Stimulated activated CD8-positive, alpha-beta memory T cell treated with anti-CD3 and anti-CD28 coated beads, Interleukin-12 subunit alpha, Interleukin-12 subunit beta, amount 100 ng/mL, for 24 hours (primary cell): ENCODE results near the gene LRRC61.

Experiments used
- DNase-seq: peaks from one replicate; pipeline ENCODE4 v3.0.0-alpha.2; 2020; ENCODE audit errors: extremely low read depth

Gene LRRC61

GRCh38 chr7:150332852-150333635 lies 9.9 kb downstream of the LRRC61 start:
- DNase-seq: no peak

GRCh38 chr7:150333659-150334058 lies 10.5 kb downstream of the LRRC61 start:
- DNase-seq: no peak

- DNase-seq: no peak
These were observed 11.0 kb downstream of the LRRC61 start for GRCh38 chr7:150334108-150334507.

GRCh38 chr7:150335108-150335773 lies 12.1 kb downstream of the LRRC61 start:
- no peak for DNase-seq

GRCh38 chr7:150335774-150336112 lies 12.6 kb downstream of the LRRC61 start:
- no peak for DNase-seq

- DNase-seq: no peak
These were observed 13.6 kb downstream of the LRRC61 start for GRCh38 chr7:150336746-150337145.

- no peak for DNase-seq
These were observed 14.0 kb downstream of the LRRC61 start for GRCh38 chr7:150337179-150337578.

- no peak for DNase-seq
These were observed 14.5 kb downstream of the LRRC61 start for GRCh38 chr7:150337659-150338081.

- DNase-seq: no peak
These were observed 15.1 kb downstream of the LRRC61 start for GRCh38 chr7:150338166-150338829.

GRCh38 chr7:150339409-150339809 lies 16.3 kb downstream of the LRRC61 start:
- DNase-seq: no peak

- no peak for DNase-seq
These were observed 17.0 kb downstream of the LRRC61 start for GRCh38 chr7:150340024-150340749.

GRCh38 chr7:150340875-150341262 lies 17.7 kb downstream of the LRRC61 start:
- no peak for DNase-seq

GRCh38 chr7:150341263-150342120 lies 18.3 kb downstream of the LRRC61 start, which contains the start of gene RARRES2:
Gene RARRES2 (minus strand): TSS chr7:150341629. CDS start chr7:150340609, 1,020 bp downstream.
- DNase-seq: no peak

- no peak for DNase-seq
These were observed 18.9 kb downstream of the LRRC61 start for GRCh38 chr7:150342121-150342408.

GRCh38 chr7:150343225-150343624 lies 20.1 kb downstream of the LRRC61 start:
- no peak for DNase-seq

- no peak for DNase-seq
These were observed 21.1 kb downstream of the LRRC61 start for GRCh38 chr7:150344299-150344698.

GRCh38 chr7:150345012-150345411 lies 21.9 kb downstream of the LRRC61 start:
- DNase-seq: no peak

GRCh38 chr7:150346922-150347321 lies 23.8 kb downstream of the LRRC61 start:
- no peak for DNase-seq

- DNase-seq: no peak
These were observed 28.5 kb downstream of the LRRC61 start for GRCh38 chr7:150351587-150352194.

- DNase-seq: no peak
These were observed 32.5 kb downstream of the LRRC61 start for GRCh38 chr7:150355666-150356059.
